Smooth muscle cell (in vitro differentiated cells): ENCODE results near the gene TACR2. TPM values are rescaled to one million over a fixed set of nuclear protein-coding genes. Genes with fewer than 3 reads are reported as not detected.
A peak's percentile ranks its signal among the peaks of the same experiment; 100 is the strongest.

Experiments used
- DNase-seq: peaks from one replicate; lab custom pipeline; 2025; ENCODE audit not compliant: unreplicated experiment; lab: John Stamatoyannopoulos, UW
- H2AFZ ChIP-seq: fragments of 200-600 bp; sonication (generic); 2 replicates; pipeline ENCODE4 v1.6.0; 2016; ENCODE audit warnings: antibody characterized with exemption, low read depth, mild to moderate bottlenecking
- H3F3A ChIP-seq: fragments of 200-600 bp; sonication (generic); 2 replicates; pipeline ENCODE4 v1.6.0; 2017; ENCODE audit warnings: antibody characterized with exemption, low read depth
- H3K27ac ChIP-seq: fragments of 200-600 bp; sonication (generic); 2 replicates; pipeline ENCODE4 v1.5.1; 2016; ENCODE audit warnings: low read depth, mild to moderate bottlenecking
- H3K27me3 ChIP-seq: fragments of 200-600 bp; sonication (generic); 2 replicates; pipeline ENCODE4 v1.6.1; 2016; ENCODE audit warnings: low read depth, mild to moderate bottlenecking
- H3K36me3 ChIP-seq: fragments of 200-600 bp; sonication (generic); 2 replicates; pipeline ENCODE4 v1.5.1; 2016; ENCODE audit warnings: low read depth
- H3K4me1 ChIP-seq: fragments of 200-600 bp; sonication (generic); 2 replicates; pipeline ENCODE4 v1.5.1; 2016; ENCODE audit warnings: low read depth
- H3K4me2 ChIP-seq: fragments of 200-600 bp; sonication (generic); 2 replicates; pipeline ENCODE4 v1.6.0; 2016; ENCODE audit warnings: mild to moderate bottlenecking
- H3K4me3 ChIP-seq: fragments of 200-600 bp; sonication (generic); 2 replicates; pipeline ENCODE4 v1.5.1; 2016; ENCODE audit warnings: mild to moderate bottlenecking
- H3K79me2 ChIP-seq: fragments of 200-600 bp; sonication (generic); 2 replicates; pipeline ENCODE4 v1.6.0; 2016; ENCODE audit warnings: low read depth, mild to moderate bottlenecking
- H3K9ac ChIP-seq: fragments of 200-600 bp; sonication (generic); 2 replicates; pipeline ENCODE4 v1.6.0; 2016; ENCODE audit warnings: low read depth
- H3K9me3 ChIP-seq: fragments of 200-600 bp; sonication (generic); replicated peaks from 2 replicates; pipeline ENCODE4 v1.5.1; 2016; ENCODE audit warnings: low read depth
- H4K20me1 ChIP-seq: fragments of 200-600 bp; sonication (generic); 2 replicates; pipeline ENCODE4 v1.6.0; 2016; ENCODE audit warnings: low read depth
- WGBS: methylation state at CpG from one replicate; pipeline ENCODE4 v1.1.7; 2016; ENCODE audit warnings: low lambda C conversion rate; 5-methylcytosine and 5-hydroxymethylcytosine counted together
- polyA plus RNA-seq: library from polyadenylated mRNA; unstranded; fragments of >200 nt; fragmentation: Nextera tagmentation; extraction: Ambion mirVana; gene quantifications from 2 replicates; pipeline ENCODE4 v1.2.1, GENCODE V29; 2016
- total RNA-seq: library from RNA; depleted of rRNA; stranded (reverse); fragments of >200 nt; gene quantifications from 2 replicates; pipeline ENCODE4 v1.2.3, GENCODE V29; 2014
- TF ChIP-seq, protein P1 (sequence below): fragments of 200-600 bp; sonication (generic); IDR thresholded peaks from 2 replicates; pipeline ENCODE4 v1.5.1; 2017; ENCODE audit warnings: borderline replicate concordance, mild to moderate bottlenecking, antibody characterized with exemption; ENCODE audit not compliant: insufficient read depth, poor library complexity, severe bottlenecking

Gene TACR2
- total and polyA plus RNA-seq, 2 experiments from 2014 or later = 0.13 TPM; not detected in 1

DNA sequence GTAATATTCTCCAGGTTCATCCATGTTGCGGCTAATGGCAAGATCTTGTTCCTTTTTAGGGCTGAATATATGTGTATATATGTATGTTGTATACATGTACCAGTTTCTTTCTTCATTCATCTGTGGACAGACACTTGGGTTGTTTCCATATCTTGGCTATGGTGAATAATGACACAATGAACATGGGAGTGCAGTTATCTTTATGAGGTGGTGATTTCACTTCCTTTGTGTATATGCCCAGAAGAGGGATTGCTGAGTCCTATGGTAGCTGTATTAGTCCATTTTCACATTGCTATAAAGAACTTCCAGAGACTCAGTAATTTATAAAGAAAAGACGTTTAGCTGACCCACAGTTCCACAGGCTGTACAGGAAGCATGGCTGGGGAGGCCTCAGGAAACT is 17.5 kb upstream of the TACR2 start:
- Histone ChIP-seq H3K4me3 (no peak overlapping the region), H4K20me1 (no peaks in the 10 kb centered on the region), H3K36me3 (no peaks in the 10 kb centered on the region), H3F3A (peaks cover 5% of the 10 kb centered on the region), H3K79me2 (no peaks in the 10 kb centered on the region), H3K4me1 (peaks cover 8% of the 10 kb centered on the region), H3K4me2 (peak overlapping the region; percentile 68), H3K27me3 (no peaks in the 10 kb centered on the region), H3K27ac (peak overlapping the region; percentile 78), H2AFZ (peak overlapping the region; percentile 66), H3K9ac (no peak overlapping the region), H3K9me3 (no peaks in the 10 kb centered on the region)
- TF ChIP-seq, protein P1, sequence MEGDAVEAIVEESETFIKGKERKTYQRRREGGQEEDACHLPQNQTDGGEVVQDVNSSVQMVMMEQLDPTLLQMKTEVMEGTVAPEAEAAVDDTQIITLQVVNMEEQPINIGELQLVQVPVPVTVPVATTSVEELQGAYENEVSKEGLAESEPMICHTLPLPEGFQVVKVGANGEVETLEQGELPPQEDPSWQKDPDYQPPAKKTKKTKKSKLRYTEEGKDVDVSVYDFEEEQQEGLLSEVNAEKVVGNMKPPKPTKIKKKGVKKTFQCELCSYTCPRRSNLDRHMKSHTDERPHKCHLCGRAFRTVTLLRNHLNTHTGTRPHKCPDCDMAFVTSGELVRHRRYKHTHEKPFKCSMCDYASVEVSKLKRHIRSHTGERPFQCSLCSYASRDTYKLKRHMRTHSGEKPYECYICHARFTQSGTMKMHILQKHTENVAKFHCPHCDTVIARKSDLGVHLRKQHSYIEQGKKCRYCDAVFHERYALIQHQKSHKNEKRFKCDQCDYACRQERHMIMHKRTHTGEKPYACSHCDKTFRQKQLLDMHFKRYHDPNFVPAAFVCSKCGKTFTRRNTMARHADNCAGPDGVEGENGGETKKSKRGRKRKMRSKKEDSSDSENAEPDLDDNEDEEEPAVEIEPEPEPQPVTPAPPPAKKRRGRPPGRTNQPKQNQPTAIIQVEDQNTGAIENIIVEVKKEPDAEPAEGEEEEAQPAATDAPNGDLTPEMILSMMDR = no peak
- 60% methylated on average over 2 of the region's 2 CpGs for WGBS
- no peak for DNase-seq

DNA sequence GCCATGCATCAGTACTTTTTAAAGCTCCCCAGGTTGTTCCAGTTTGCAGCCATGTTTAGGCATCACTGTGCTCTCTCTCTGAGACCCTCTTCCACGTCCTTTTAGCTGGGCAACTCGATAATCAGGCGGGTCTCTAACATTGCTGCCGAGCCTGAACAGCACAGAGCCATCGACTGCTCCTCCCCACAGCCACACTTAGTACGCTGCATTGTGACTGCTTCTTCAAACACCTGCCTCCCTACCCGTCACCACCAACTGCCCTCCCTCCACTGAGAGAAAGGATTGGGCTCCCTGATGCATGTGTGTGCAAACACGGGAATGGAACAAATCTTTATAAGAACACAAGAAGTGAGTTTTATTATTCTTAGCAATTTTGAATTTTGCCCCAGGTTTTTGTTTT is 11.4 kb upstream of the TACR2 start:
- Histone ChIP-seq H3K36me3 (no peaks in the 10 kb centered on the region), H4K20me1 (no peaks in the 10 kb centered on the region), H3K4me3 (no peak overlapping the region), H2AFZ (no peak overlapping the region), H3K4me1 (no peaks in the 10 kb centered on the region), H3F3A (no peaks in the 10 kb centered on the region), H3K27ac (no peak overlapping the region), H3K27me3 (no peaks in the 10 kb centered on the region), H3K4me2 (no peak overlapping the region), H3K9me3 (no peaks in the 10 kb centered on the region), H3K79me2 (no peaks in the 10 kb centered on the region), H3K9ac (no peak overlapping the region)
- 97% methylated on average over 8 of the region's 8 CpGs for WGBS
- DNase-seq = no peak
- TF ChIP-seq, protein P1 = no peak

GRCh38 chr10:69426376-69426727 is 9.6 kb upstream of the TACR2 start:
- TF ChIP-seq, protein P1 = no peak
- Histone ChIP-seq H3K27ac (peak overlapping the region; percentile 58), H2AFZ (no peak overlapping the region), H3K4me1 (no peaks in the 10 kb centered on the region), H3K4me2 (no peak overlapping the region), H3K9me3 (no peaks in the 10 kb centered on the region), H3K36me3 (no peaks in the 10 kb centered on the region), H3F3A (peaks cover 4% of the 10 kb centered on the region), H3K9ac (no peak overlapping the region), H3K79me2 (no peaks in the 10 kb centered on the region), H3K4me3 (no peak overlapping the region), H3K27me3 (no peaks in the 10 kb centered on the region), H4K20me1 (no peaks in the 10 kb centered on the region)
- WGBS = 49% methylated on average over 4 of the region's 4 CpGs
- DNase-seq = no peak

DNA sequence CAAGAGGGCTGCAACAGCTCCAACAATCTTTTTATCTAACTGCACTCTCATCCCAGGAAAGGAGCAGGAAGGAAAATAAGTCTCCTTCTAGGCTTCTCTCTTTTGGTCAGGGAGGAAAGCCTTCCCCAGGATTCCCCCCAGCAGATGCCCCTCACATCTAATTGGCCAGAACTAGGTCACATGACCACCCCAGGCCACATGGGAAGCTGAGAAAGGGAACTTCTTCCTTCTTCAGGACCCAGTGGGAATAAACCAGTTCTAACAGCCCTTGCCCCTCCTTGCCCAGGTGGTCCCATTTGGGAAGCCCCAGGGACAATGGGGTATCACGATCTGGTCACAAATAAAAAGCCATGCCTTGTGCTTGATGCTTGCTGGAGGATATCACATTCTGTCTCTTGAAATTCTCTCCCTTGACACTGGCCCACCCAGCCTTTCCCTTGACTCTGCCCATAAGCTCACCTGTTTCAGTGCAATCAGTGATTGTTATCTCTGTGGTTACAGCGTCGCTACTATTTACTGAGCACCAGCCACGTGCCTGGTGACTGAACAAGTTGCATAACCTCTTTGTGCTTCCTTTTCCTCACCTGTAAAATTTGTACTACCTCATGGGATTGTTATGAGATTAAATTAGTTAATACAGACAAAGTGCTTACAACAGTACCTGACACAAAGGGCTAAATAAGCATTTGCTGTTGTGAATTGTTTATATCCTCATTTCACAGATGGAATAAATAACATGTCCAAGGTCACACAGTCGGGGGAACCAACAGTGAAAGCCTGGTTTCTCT is 9.0 kb upstream of the TACR2 start:
- no peaks in the 10 kb centered on the region for H4K20me1 ChIP-seq
- TF ChIP-seq, protein P1 = no peak
- no peak overlapping the region for H2AFZ ChIP-seq
- H3K9me3 ChIP-seq = no peaks in the 10 kb centered on the region
- WGBS = 76% methylated on average over 5 of the region's 5 CpGs
- H3K4me3 ChIP-seq = no peak overlapping the region
- H3K9ac ChIP-seq = no peak overlapping the region
- H3K27me3 ChIP-seq = no peaks in the 10 kb centered on the region
- H3K36me3 ChIP-seq = no peaks in the 10 kb centered on the region
- no peaks in the 10 kb centered on the region for H3K4me1 ChIP-seq
- H3K27ac ChIP-seq = peak overlapping the region; percentile 58
- H3K79me2 ChIP-seq = no peaks in the 10 kb centered on the region
- no peak overlapping the region for H3K4me2 ChIP-seq
- no peak for DNase-seq
- peaks cover 4% of the 10 kb centered on the region for H3F3A ChIP-seq
